Activated CD8-positive, alpha-beta memory T cell treated with anti-CD3 and anti-CD28 coated beads for 48 hours (primary cell): ENCODE data around the gene HEXA.
"Not testable (repeated sequence)": the region's sequence is repeated elsewhere in the genome, so short reads cannot be mapped to it uniquely, and the experiment has no call there.

Experiments
- DNase-seq, 3 experiments: peaks; one replicate each; pipeline ENCODE4 v3.0.0-alpha.2; 2020; ENCODE audit warnings: low read depth in 2 of 3, low spot score in 2 of 3

Gene HEXA

GRCh38 chr15:72375846-72376581, at the start of gene HEXA:
Gene HEXA, minus strand, starts transcription at chr15:72376014. Its CDS starts 42 bp downstream, at chr15:72375972.
- DNase-seq = peak; percentile 94 to 100 (median 99)

- no peak for DNase-seq
Observed at GRCh38 chr15:72423256-72423655, 47.4 kb upstream of the HEXA start.

- no peak for DNase-seq
Observed at GRCh38 chr15:72421484-72421883, 45.7 kb upstream of the HEXA start.

GRCh38 chr15:72420576-72420975, 44.8 kb upstream of the HEXA start:
- DNase-seq = no peak

GRCh38 chr15:72419768-72420167, 44.0 kb upstream of the HEXA start:
- DNase-seq = not testable (repeated sequence)

- DNase-seq = no peak
Observed at GRCh38 chr15:72415304-72415703, 39.5 kb upstream of the HEXA start.

- DNase-seq = not testable (repeated sequence)
Observed at GRCh38 chr15:72413337-72413736, 37.5 kb upstream of the HEXA start.

- DNase-seq = no peak
Observed at GRCh38 chr15:72411544-72411943, 35.7 kb upstream of the HEXA start.

- DNase-seq = no peak
Observed at GRCh38 chr15:72411111-72411510, 35.3 kb upstream of the HEXA start.

GRCh38 chr15:72406936-72407335, 31.1 kb upstream of the HEXA start:
- DNase-seq = no peak

- no peak for DNase-seq
Observed at GRCh38 chr15:72404841-72405240, 29.0 kb upstream of the HEXA start.

GRCh38 chr15:72404356-72404755, 28.5 kb upstream of the HEXA start:
- DNase-seq = no peak

- DNase-seq = no peak
Observed at GRCh38 chr15:72402726-72403125, 26.9 kb upstream of the HEXA start.

- DNase-seq = no peak
Observed at GRCh38 chr15:72398648-72399047, 22.8 kb upstream of the HEXA start.

- no peak for DNase-seq
Observed at GRCh38 chr15:72397796-72398588, 22.2 kb upstream of the HEXA start, which contains the start of gene TMEM202. Gene TMEM202, plus strand, starts transcription at chr15:72398305. Its CDS starts 22 bp downstream, at chr15:72398327.

- DNase-seq = not testable (repeated sequence)
Observed at GRCh38 chr15:72396331-72396730, 20.5 kb upstream of the HEXA start.

- no peak for DNase-seq
Observed at GRCh38 chr15:72389231-72389630, 13.4 kb upstream of the HEXA start.

- DNase-seq = no peak
Observed at GRCh38 chr15:72387741-72388140, 11.9 kb upstream of the HEXA start.

GRCh38 chr15:72382146-72382545, 6.3 kb upstream of the HEXA start:
- DNase-seq = no peak

- DNase-seq = no peak
Observed at GRCh38 chr15:72380743-72381142, 4.9 kb upstream of the HEXA start.

- DNase-seq = no peak
Observed at GRCh38 chr15:72379856-72380430, 4.1 kb upstream of the HEXA start.

- DNase-seq = not testable (repeated sequence)
Observed at GRCh38 chr15:72379106-72379505, 3.3 kb upstream of the HEXA start.
